Measurements from ENCODE around the gene CSKMT.
"Not testable (repeated sequence)": the region's sequence is repeated elsewhere in the genome, so short reads cannot be mapped to it uniquely, and the experiment has no call there.

CSKMT gene

GRCh38 chr11:62687508-62688396 lies 22.6 kb downstream of the CSKMT start:
- DNase-seq (ENCODE audit: insufficient read length, low spot score): no peak
- no peak for FAIRE-seq
- TF ChIP-seq PAX5 (IDR thresholded peaks at IDR 0.05; ENCODE audit: insufficient read depth, low read length, severe bottlenecking) (no peak), TAF1 (IDR thresholded peaks at IDR 0.05; ENCODE audit: low read depth, low read length) (no peak), POLR2A (IDR thresholded peaks at IDR 0.05; ENCODE audit: low read depth, low read length) (no peak), POLR2AphosphoS5 (IDR thresholded peaks at IDR 0.05; ENCODE audit: low read depth, low read length) (no peak), POU2F2 (IDR thresholded peaks at IDR 0.05; ENCODE audit: low read depth, low read length) (no peak), SPI1 (IDR thresholded peaks at IDR 0.05; ENCODE audit: low read depth, low read length) (no peak)

- TF ChIP-seq POU2F2 (IDR thresholded peaks at IDR 0.05; ENCODE audit: low read depth, low read length) (no peak), POLR2A (IDR thresholded peaks at IDR 0.05; ENCODE audit: low read depth, low read length) (no peak), POLR2AphosphoS5 (IDR thresholded peaks at IDR 0.05; ENCODE audit: low read depth, low read length) (no peak), TAF1 (IDR thresholded peaks at IDR 0.05; ENCODE audit: low read depth, low read length) (no peak), SPI1 (IDR thresholded peaks at IDR 0.05; ENCODE audit: low read depth, low read length) (no peak), PAX5 (IDR thresholded peaks at IDR 0.05; ENCODE audit: insufficient read depth, low read length, severe bottlenecking) (no peak)
- DNase-seq (ENCODE audit: insufficient read length, low spot score): no peak
- no peak for FAIRE-seq
These were observed 23.4 kb downstream of the CSKMT start for GRCh38 chr11:62688491-62688890.

- no peak for FAIRE-seq
- DNase-seq (ENCODE audit: insufficient read length, low spot score): no peak
- TF ChIP-seq TAF1 (IDR thresholded peaks at IDR 0.05; ENCODE audit: low read depth, low read length) (no peak), POU2F2 (IDR thresholded peaks at IDR 0.05; ENCODE audit: low read depth, low read length) (no peak), SPI1 (IDR thresholded peaks at IDR 0.05; ENCODE audit: low read depth, low read length) (no peak), PAX5 (IDR thresholded peaks at IDR 0.05; ENCODE audit: insufficient read depth, low read length, severe bottlenecking) (no peak), POLR2A (IDR thresholded peaks at IDR 0.05; ENCODE audit: low read depth, low read length) (no peak), POLR2AphosphoS5 (IDR thresholded peaks at IDR 0.05; ENCODE audit: low read depth, low read length) (no peak)
These were observed 24.5 kb downstream of the CSKMT start, which contains the start of gene LRRN4CL for GRCh38 chr11:62689421-62690183. Gene LRRN4CL (minus strand): TSS chr11:62689530. CDS start chr11:62688508, 1,022 bp downstream.

- not testable (repeated sequence) for FAIRE-seq; DNase-seq (ENCODE audit: insufficient read length, low spot score)
These were observed 28.5 kb downstream of the CSKMT start for GRCh38 chr11:62693624-62694023.

- DNase-seq (ENCODE audit: insufficient read length, low spot score) (peak; percentile 67), FAIRE-seq (peak; percentile 76)
- TF ChIP-seq POLR2A (IDR thresholded peaks at IDR 0.05; ENCODE audit: low read depth, low read length): no peak
- no peak for TF ChIP-seq POU2F2 (IDR thresholded peaks at IDR 0.05; ENCODE audit: low read depth, low read length)
- no peak for TF ChIP-seq POLR2AphosphoS5 (IDR thresholded peaks at IDR 0.05; ENCODE audit: low read depth, low read length)
- TF ChIP-seq TAF1 (IDR thresholded peaks at IDR 0.05; ENCODE audit: low read depth, low read length): no peak
- TF ChIP-seq SPI1 (IDR thresholded peaks at IDR 0.05; ENCODE audit: low read depth, low read length): no peak
- no peak for TF ChIP-seq PAX5 (IDR thresholded peaks at IDR 0.05; ENCODE audit: insufficient read depth, low read length, severe bottlenecking)
These were observed 29.5 kb downstream of the CSKMT start for GRCh38 chr11:62694455-62695167.

GRCh38 chr11:62702246-62702645 lies 37.1 kb downstream of the CSKMT start:
- TF ChIP-seq TAF1 (IDR thresholded peaks at IDR 0.05; ENCODE audit: low read depth, low read length) (no peak), PAX5 (IDR thresholded peaks at IDR 0.05; ENCODE audit: insufficient read depth, low read length, severe bottlenecking) (no peak), POLR2AphosphoS5 (IDR thresholded peaks at IDR 0.05; ENCODE audit: low read depth, low read length) (no peak), SPI1 (IDR thresholded peaks at IDR 0.05; ENCODE audit: low read depth, low read length) (no peak), POU2F2 (IDR thresholded peaks at IDR 0.05; ENCODE audit: low read depth, low read length) (no peak), POLR2A (IDR thresholded peaks at IDR 0.05; ENCODE audit: low read depth, low read length) (no peak)
- DNase-seq (ENCODE audit: insufficient read length, low spot score): no peak
- FAIRE-seq: no peak

GRCh38 chr11:62703921-62704320 lies 38.8 kb downstream of the CSKMT start:
- FAIRE-seq: not testable (repeated sequence)

GRCh38 chr11:62705413-62705812 lies 40.3 kb downstream of the CSKMT start:
- no peak for FAIRE-seq
- TF ChIP-seq SPI1 (IDR thresholded peaks at IDR 0.05; ENCODE audit: low read depth, low read length): no peak
- TF ChIP-seq POLR2A (IDR thresholded peaks at IDR 0.05; ENCODE audit: low read depth, low read length): no peak
- TF ChIP-seq POLR2AphosphoS5 (IDR thresholded peaks at IDR 0.05; ENCODE audit: low read depth, low read length): no peak
- TF ChIP-seq TAF1 (IDR thresholded peaks at IDR 0.05; ENCODE audit: low read depth, low read length): no peak
- no peak for TF ChIP-seq POU2F2 (IDR thresholded peaks at IDR 0.05; ENCODE audit: low read depth, low read length)
- no peak for TF ChIP-seq PAX5 (IDR thresholded peaks at IDR 0.05; ENCODE audit: insufficient read depth, low read length, severe bottlenecking)
- DNase-seq (ENCODE audit: insufficient read length, low spot score): no peak

More at GRCh38 chr11:62703921-62704320, 38.8 kb downstream of the CSKMT start:
- DNase-seq (ENCODE audit: insufficient read length, low spot score): not testable (repeated sequence)
